Left hindlimb (tissue), 1 donor: ENCODE data around the gene HTT-AS.
"Not testable (repeated sequence)": the region's sequence is repeated elsewhere in the genome, so short reads cannot be mapped to it uniquely, and the experiment has no call there.

Experiments used
- DNase-seq: peaks from one replicate; pipeline ENCODE4 v3.0.0-alpha.2; 2018

Gene HTT-AS

DNA sequence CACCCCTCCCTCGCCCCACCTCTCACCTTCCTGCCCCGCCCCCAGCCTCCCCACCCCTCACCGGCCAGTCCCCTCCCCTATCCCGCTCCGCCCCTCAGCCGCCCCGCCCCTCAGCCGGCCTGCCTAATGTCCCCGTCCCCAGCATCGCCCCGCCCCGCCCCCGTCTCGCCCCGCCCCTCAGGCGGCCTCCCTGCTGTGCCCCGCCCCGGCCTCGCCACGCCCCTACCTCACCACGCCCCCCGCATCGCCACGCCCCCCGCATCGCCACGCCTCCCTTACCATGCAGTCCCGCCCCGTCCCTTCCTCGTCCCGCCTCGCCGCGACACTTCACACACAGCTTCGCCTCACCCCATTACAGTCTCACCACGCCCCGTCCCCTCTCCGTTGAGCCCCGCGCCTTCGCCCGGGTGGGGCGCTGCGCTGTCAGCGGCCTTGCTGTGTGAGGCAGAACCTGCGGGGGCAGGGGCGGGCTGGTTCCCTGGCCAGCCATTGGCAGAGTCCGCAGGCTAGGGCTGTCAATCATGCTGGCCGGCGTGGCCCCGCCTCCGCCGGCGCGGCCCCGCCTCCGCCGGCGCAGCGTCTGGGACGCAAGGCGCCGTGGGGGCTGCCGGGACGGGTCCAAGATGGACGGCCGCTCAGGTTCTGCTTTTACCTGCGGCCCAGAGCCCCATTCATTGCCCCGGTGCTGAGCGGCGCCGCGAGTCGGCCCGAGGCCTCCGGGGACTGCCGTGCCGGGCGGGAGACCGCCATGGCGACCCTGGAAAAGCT is at the start of gene HTT-AS, which contains the start of gene HTT:
Gene HTT-AS (minus strand): TSS at position 461 of the 768 bp plus-strand sequence.
Gene HTT (plus strand): TSS at position 604 of the 768 bp plus-strand sequence. CDS start 145 bp downstream, at position 749.
- peak; percentile 98 for DNase-seq

DNA sequence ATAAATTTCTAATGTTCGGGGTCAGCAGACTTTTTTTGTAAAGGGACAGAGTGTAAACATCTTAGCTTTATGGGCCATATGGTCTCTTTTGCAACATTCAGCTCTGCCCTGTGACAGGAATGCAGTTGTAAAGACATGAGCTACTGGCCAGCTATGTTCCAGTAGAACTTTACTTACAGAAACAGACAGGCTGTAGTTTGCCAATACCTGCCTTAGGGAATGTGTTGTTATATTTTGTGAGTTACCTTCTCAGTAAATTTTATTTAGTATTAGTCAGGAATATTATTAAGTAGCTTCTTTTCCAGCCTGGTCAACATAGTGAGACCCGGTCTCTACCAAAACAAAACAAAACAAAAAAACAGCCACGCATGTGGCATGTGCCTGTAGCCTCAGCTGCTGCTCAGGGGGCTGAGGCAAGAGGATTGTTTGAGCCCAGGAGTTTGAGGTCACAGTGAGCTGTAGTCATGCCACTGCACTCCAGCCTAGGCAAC is 48.9 kb upstream of the HTT-AS start:
- DNase-seq = no peak

GRCh38 chr4:3122081-3122563 is 47.8 kb upstream of the HTT-AS start:
- DNase-seq = no peak

GRCh38 chr4:3121596-3121995 is 47.3 kb upstream of the HTT-AS start:
- DNase-seq = no peak

GRCh38 chr4:3121110-3121509 is 46.8 kb upstream of the HTT-AS start:
- DNase-seq = no peak

GRCh38 chr4:3119464-3119863 is 45.1 kb upstream of the HTT-AS start:
- DNase-seq = no peak

- no peak for DNase-seq
Measured at GRCh38 chr4:3118312-3118711, 44.0 kb upstream of the HTT-AS start.

GRCh38 chr4:3116955-3117354 is 42.6 kb upstream of the HTT-AS start:
- no peak for DNase-seq

GRCh38 chr4:3115637-3116270 is 41.4 kb upstream of the HTT-AS start:
- DNase-seq = no peak

DNA sequence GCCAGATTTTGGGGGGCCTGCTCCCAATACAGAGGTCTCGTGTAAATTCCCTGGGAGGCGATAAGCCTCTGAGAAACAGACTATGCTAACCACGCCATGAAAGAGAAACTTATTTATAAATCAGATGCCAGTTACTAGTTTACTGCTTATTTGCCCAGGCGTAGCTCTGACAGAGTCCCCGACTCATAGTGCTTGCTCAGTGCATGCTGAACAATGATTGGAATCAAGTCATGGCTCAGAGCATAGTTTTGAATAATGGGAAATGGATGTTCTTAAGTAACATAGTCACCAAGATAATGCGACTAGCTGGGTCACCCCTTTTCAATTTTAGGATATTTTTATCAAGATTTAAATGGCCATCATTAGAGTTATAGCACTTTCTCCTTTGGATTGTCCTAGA is 40.0 kb upstream of the HTT-AS start:
- DNase-seq = no peak

- no peak for DNase-seq
Measured at GRCh38 chr4:3112609-3113469, 38.5 kb upstream of the HTT-AS start.

GRCh38 chr4:3112201-3112600 is 37.9 kb upstream of the HTT-AS start:
- DNase-seq = no peak

DNA sequence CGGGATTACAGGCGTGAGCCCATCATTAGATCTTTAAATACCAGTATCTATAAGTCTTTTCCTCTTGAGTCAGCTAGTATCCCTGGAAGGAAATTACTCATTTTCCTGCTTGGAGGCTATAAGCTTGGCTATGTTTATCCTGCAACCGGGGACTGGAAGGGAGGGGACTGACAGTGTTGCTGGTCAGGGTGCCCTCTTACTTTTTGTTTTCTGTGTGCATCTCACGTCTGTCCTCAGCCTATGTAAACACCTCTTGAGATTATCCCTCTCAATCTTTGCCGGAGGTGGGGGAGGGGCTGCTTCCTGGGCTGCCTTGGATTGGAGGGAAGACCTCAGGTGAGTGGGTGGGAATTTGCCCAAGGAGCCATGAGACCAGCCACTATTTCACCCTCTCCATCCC is 37.1 kb upstream of the HTT-AS start:
- no peak for DNase-seq

- DNase-seq = no peak
Measured at GRCh38 chr4:3108211-3108610, 33.9 kb upstream of the HTT-AS start.

DNA sequence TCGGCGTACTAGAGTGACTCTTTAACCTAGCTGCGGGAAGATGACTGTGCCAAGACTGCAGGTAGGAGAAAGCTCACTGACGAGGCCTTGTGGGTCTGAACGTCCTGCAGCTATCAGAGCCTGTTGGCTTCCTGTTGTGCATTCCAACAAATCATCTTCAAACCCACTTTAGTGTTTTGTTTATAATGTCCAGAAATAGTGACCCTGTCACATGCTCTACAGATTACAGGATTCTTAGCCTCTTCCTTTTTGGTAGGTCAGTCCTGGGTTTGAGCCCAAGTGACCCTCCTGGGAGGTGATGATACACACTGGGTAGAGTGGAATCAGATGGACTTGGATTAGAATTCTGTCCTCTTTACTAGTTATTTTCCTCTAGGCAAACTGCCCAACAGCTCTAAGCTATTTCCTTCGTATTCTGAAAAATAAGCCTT is 33.4 kb upstream of the HTT-AS start:
- no peak for DNase-seq

GRCh38 chr4:3107271-3107670 is 32.9 kb upstream of the HTT-AS start:
- no peak for DNase-seq

DNA sequence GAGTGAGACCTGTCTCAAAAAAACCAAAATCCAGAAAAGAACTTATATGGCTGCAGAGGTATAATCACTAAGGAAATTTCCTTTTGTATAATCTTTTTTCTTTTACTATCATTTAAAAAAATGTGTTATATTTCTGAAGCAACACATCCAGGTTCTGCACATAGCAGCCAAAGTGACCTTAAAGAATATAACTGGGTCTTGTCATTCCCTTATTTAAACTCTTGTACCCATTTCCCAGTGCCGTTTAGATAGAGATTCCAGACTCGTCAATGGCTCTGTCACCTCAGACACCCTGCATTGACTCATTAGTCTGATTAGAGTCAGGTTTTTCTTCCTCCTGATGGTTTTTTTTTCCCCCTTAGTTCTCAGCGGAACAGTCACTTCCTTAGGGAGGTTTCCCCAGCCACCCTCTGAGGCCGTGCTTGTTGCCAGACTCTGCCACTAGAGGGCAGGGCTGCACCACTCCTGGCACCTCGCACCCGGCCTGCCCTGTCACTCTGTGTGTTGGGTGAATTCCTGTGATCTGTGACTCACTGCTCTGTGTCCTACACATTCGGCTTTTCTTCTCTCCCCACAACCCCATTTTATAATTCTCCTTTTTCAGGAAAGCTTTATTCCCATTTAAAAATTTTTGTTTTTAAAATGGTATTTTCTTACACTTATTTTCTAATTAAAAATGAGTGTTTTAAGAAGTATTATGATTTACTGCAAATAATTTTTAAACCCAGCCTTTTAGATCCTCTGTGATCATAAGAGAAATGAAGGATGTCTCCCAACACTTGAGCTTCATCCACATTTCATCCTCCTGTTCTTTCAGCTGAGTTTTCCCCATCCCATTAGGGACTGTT is 32.2 kb upstream of the HTT-AS start:
- DNase-seq = peak; percentile 75

GRCh38 chr4:3098346-3098745 is 24.0 kb upstream of the HTT-AS start:
- no peak for DNase-seq

GRCh38 chr4:3096202-3096601 is 21.9 kb upstream of the HTT-AS start:
- DNase-seq = no peak

- DNase-seq = not testable (repeated sequence)
Measured at GRCh38 chr4:3094701-3095100, 20.4 kb upstream of the HTT-AS start.

DNA sequence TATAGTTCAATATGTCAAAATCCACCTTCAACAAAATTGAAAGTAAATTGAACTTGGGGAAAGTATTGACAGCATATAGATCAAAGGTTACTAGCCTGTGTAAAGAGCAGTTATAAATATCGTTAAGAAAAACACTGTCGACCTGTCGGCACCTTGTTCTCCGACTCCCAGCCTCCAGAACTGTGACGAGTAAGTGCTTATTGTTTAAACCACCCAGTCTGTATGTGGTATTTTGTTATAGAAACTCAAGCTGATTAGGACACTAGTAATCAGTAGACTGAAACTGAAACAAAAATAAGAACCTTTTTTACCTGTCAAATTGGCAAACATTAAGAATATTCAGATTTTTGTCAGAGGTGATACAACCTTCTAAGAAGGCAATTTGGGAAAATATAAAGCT is 17.1 kb upstream of the HTT-AS start:
- DNase-seq = no peak
